ENCODE measurements around the gene CD2AP. TPM values are rescaled to one million over a fixed set of nuclear protein-coding genes. Genes with fewer than 3 reads are reported as not detected.

The CD2AP gene
- total RNA-seq, 3 donors from 2014 or later: 21.3 to 60.7 (median 34.4) TPM

DNA sequence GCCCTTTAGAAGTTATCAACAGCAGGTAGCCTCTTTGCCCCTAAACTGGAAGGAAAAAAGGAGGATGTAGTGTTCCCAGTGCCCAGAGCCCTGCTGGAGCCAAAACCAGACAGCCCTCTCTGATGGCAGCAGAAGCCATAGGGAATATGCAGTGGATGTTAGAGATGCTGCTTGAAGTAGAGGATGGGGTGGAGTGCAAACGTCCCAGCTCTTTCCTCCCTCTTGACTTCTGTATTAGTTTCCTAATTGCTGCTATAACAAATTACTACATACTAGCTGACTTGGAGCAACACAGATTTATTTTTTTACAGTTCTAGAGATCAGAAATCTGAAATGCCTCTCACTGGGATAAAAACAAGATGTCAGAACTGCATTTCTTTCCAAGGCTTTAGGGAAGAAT, 12.5 kb upstream of the CD2AP start:
- Histone ChIP-seq H3K4me3 (no peak overlapping the region), H3K27me3 (no peaks in the 10 kb centered on the region), H3K36me3 (no peaks in the 10 kb centered on the region), H3K27ac (no peak overlapping the region), H3K9me3 (no peaks in the 10 kb centered on the region), H3K4me1 (no peaks in the 10 kb centered on the region)
- TF ChIP-seq POLR2AphosphoS5 (IDR thresholded peaks at IDR 0.05): no peak
- TF ChIP-seq POLR2A (IDR thresholded peaks at IDR 0.05): no peak
- TF ChIP-seq, protein P1, sequence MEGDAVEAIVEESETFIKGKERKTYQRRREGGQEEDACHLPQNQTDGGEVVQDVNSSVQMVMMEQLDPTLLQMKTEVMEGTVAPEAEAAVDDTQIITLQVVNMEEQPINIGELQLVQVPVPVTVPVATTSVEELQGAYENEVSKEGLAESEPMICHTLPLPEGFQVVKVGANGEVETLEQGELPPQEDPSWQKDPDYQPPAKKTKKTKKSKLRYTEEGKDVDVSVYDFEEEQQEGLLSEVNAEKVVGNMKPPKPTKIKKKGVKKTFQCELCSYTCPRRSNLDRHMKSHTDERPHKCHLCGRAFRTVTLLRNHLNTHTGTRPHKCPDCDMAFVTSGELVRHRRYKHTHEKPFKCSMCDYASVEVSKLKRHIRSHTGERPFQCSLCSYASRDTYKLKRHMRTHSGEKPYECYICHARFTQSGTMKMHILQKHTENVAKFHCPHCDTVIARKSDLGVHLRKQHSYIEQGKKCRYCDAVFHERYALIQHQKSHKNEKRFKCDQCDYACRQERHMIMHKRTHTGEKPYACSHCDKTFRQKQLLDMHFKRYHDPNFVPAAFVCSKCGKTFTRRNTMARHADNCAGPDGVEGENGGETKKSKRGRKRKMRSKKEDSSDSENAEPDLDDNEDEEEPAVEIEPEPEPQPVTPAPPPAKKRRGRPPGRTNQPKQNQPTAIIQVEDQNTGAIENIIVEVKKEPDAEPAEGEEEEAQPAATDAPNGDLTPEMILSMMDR (IDR thresholded peaks at IDR 0.05): no peak
- intact Hi-C loops (cut with DNase I; ENCODE audit: low total_unique reads): no loop called here
- no peak for DNase-seq (ENCODE audit: low spot score in 2 of 2)

DNA sequence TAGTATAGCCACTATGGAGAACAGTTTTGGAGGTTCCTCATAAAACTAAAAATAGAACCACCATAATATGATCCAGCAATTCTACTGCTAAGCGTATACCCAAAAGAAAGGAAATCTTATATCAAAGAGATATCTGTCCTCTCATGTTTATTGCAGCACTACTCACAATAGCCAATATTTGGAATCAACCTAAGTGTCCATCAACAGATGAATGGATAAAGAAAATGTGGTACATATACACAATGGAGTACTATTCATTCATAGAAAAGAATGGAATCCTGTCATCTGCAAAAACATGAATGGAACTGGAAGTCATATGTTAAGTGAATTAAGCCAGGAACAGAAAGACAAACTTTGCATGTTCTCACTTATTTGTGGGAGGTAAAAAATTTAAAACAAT, 5.7 kb upstream of the CD2AP start:
- H3K36me3 ChIP-seq: no peaks in the 10 kb centered on the region
- no peaks in the 10 kb centered on the region for H3K27me3 ChIP-seq
- no peaks in the 10 kb centered on the region for H3K9me3 ChIP-seq
- no peak for DNase-seq (ENCODE audit: low spot score in 2 of 2)
- H3K4me1 ChIP-seq: no peaks in the 10 kb centered on the region
- intact Hi-C loops (cut with DNase I; ENCODE audit: low total_unique reads): no loop called here
- no peak overlapping the region for H3K4me3 ChIP-seq
- H3K27ac ChIP-seq: no peak overlapping the region
- no peak for TF ChIP-seq POLR2AphosphoS5 (IDR thresholded peaks at IDR 0.05)
- TF ChIP-seq, protein P1 (IDR thresholded peaks at IDR 0.05): no peak
- TF ChIP-seq POLR2A (IDR thresholded peaks at IDR 0.05): no peak

DNA sequence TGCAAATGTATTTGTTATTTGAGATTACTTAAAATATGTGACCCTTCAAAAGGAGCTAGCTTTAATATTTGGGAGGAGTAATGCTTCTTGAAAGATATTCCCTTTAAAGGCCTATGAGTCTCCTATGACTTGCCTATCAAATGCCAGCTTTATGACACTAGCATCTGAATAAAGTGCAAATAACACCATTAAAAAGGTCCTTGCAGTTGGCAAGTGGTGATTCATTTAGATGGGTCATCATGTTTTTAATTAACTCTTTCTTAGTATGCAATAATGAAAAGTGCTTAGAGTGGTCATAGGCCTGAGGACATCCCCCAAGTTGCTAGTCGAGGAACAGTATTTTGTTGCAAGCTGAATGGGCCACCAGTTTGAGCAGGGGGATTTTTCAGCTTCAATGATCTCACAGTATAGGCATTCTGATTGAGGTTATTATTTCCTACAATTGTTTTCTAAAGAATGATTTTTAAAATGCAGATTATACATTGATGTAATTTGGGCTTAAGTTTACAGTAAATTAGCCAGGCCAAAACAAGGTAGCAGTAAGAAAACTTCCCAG, 3.7 kb upstream of the CD2AP start:
- no peaks in the 10 kb centered on the region for H3K4me1 ChIP-seq
- TF ChIP-seq POLR2AphosphoS5 (IDR thresholded peaks at IDR 0.05): no peak
- no peak for TF ChIP-seq POLR2A (IDR thresholded peaks at IDR 0.05)
- TF ChIP-seq, protein P1 (IDR thresholded peaks at IDR 0.05): no peak

DNA sequence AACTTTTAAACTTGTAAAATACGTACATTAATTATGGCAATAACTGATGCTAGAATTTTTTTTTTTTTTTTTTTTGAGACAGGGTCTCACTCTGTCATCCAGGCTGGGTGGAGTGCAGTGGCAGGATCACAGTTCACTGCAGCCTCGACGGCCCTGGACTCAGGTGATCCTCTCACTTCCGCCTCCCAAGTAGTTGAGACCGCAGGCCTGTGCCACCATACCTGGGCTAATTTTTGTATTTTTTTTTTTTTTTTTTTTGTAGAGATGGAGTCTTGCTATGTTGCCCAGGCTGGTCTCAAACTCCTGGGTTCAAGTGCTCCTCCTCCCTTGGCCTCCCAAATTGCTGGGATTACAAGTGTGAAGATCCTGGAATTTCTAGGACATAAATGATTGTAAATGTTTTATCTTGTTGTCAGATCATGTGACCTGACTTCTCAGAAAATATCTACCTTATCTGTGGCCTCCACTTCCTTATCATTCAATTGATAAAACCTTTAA, 2.2 kb upstream of the CD2AP start:
- Histone ChIP-seq H3K4me3 (no peak overlapping the region), H3K27me3 (no peaks in the 10 kb centered on the region), H3K27ac (no peak overlapping the region), H3K36me3 (no peaks in the 10 kb centered on the region), H3K4me1 (no peaks in the 10 kb centered on the region), H3K9me3 (no peaks in the 10 kb centered on the region)
- intact Hi-C loops (cut with DNase I; ENCODE audit: low total_unique reads): no loop called here
- TF ChIP-seq POLR2AphosphoS5 (IDR thresholded peaks at IDR 0.05): no peak
- no peak for TF ChIP-seq POLR2A (IDR thresholded peaks at IDR 0.05)
- TF ChIP-seq, protein P1 (IDR thresholded peaks at IDR 0.05): no peak
- no peak for DNase-seq (ENCODE audit: low spot score in 2 of 2)

More for the DNA sequence above, 3.7 kb upstream of the CD2AP start:
- Histone ChIP-seq H3K27me3 (no peaks in the 10 kb centered on the region), H3K4me3 (no peak overlapping the region), H3K27ac (no peak overlapping the region), H3K9me3 (no peaks in the 10 kb centered on the region), H3K36me3 (no peaks in the 10 kb centered on the region)
- intact Hi-C loops (cut with DNase I; ENCODE audit: low total_unique reads): no loop called here
- no peak for DNase-seq (ENCODE audit: low spot score in 2 of 2)

DNA sequence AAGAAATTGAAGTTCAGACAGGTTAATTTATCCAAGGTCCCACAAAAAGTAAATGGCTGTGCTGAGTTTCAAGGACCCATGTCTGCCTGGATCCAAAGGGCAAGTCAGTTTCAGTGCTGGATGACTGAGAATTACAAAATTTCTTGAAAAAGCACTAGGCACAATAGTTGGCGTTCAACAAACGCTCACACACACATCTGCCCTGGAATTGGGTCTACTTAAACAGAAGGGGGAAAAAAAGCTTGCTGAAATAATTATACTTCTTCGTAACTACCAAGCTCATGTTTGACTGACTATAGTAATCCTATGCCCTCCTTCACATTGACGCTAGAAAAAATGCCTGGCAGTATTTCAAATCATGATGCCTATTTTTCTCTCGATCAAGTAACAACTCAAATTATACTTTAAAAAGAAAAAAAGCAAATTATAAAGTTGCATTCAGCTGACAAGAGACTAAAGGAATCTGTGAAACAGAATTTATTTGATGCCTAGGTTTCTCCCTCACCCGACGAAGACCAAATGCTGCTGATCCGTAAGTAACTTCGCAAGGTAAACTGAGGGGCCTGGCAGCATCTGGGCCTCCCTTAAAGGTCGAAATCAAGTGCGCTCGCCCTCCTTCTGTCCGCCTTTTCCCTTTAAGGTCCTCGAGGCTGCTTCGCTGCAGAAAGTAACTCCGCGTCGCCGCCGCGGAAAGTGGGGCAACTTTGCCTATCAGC, 650 bp upstream of the CD2AP start:
- Histone ChIP-seq H3K27me3 (no peaks in the 10 kb centered on the region), H3K27ac (peak overlapping the region; percentile 97 to 100), H3K36me3 (no peaks in the 10 kb centered on the region), H3K9me3 (no peaks in the 10 kb centered on the region), H3K4me3 (peak overlapping the region; percentile 79 to 93 (median 88)), H3K4me1 (no peaks in the 10 kb centered on the region)
- DNase-seq (ENCODE audit: low spot score in 2 of 2): no peak
- no peak for TF ChIP-seq POLR2AphosphoS5 (IDR thresholded peaks at IDR 0.05)
- TF ChIP-seq POLR2A (IDR thresholded peaks at IDR 0.05): no peak
- TF ChIP-seq, protein P1 (IDR thresholded peaks at IDR 0.05): no peak
- intact Hi-C loops (cut with DNase I; ENCODE audit: low total_unique reads): no loop called here

All from breast epithelium (tissue), 4 donors.